Activated T-helper 1 cell treated with anti-CD3 and anti-CD28 coated beads, Interleukin-12 subunit alpha, Interleukin-12 subunit beta, Interleukin-2, Interleukin-4 antibody, amounts not matched to agents 30 ng/mL and 10 ng/mL and 1 ng/mL, durations not matched to agents 14 hours and 24 hours and 36 hours (primary cell): ENCODE measurements around the gene TTLL4. TPM values are rescaled to one million over a fixed set of nuclear protein-coding genes. Genes with fewer than 3 reads are reported as not detected.
"Not testable (repeated sequence)": the region's sequence is repeated elsewhere in the genome, so short reads cannot be mapped to it uniquely, and the experiment has no call there.

Source experiments
- DNase-seq: peaks from one replicate; pipeline ENCODE4 v3.0.0; 2021; ENCODE audit warnings: low spot score
- H3K27ac Mint-ChIP-seq: one replicate; pipeline ENCODE4 v1.8.0; 2021; ENCODE audit warnings: mild to moderate bottlenecking, mixed read lengths
- H3K27me3 Mint-ChIP-seq: one replicate; pipeline ENCODE4 v1.8.0; 2022; ENCODE audit warnings: mild to moderate bottlenecking, moderate library complexity, mixed read lengths; ENCODE audit not compliant: insufficient read depth
- H3K36me3 Mint-ChIP-seq: one replicate; pipeline ENCODE4 v1.8.0; 2021; ENCODE audit warnings: low read depth, mixed read lengths
- H3K4me1 Mint-ChIP-seq: one replicate; pipeline ENCODE4 v1.8.0; 2021; ENCODE audit warnings: low read depth, mixed read lengths
- H3K4me3 Mint-ChIP-seq: one replicate; pipeline ENCODE4 v1.8.0; 2021; ENCODE audit warnings: mild to moderate bottlenecking, moderate library complexity, mixed read lengths
- H3K9me3 Mint-ChIP-seq: one replicate; pipeline ENCODE4 v1.8.0; 2021; ENCODE audit warnings: mixed read lengths
- intact Hi-C: fragments of 100-400 bp; cut with micrococcal nuclease; formaldehyde crosslinking; loops from one replicate; pipeline ENCODE4 v1.15.1; 2024
- total RNA-seq: library from RNA; stranded (reverse); gene quantifications from 2 replicates; pipeline ENCODE4 v1.2.3, GENCODE V29; 2022

The TTLL4 gene
- total RNA-seq, 1 donor from 2014 or later = 78.3 TPM

- no peak overlapping the region for H3K4me3 Mint-ChIP-seq
- no peaks in the 10 kb centered on the region for H3K27me3 Mint-ChIP-seq
- DNase-seq = no peak
- no peak overlapping the region for H3K27ac Mint-ChIP-seq
- H3K4me1 Mint-ChIP-seq = no peaks in the 10 kb centered on the region
- peaks cover 20% of the 10 kb centered on the region for H3K36me3 Mint-ChIP-seq
- intact Hi-C loops = no loop called here
- H3K9me3 Mint-ChIP-seq = no peaks in the 10 kb centered on the region
Observed at GRCh38 chr2:218755567-218756404, 45.2 kb downstream of the TTLL4 start.

GRCh38 chr2:218756599-218757377 is 46.2 kb downstream of the TTLL4 start:
- Mint-ChIP-seq H3K9me3 (no peaks in the 10 kb centered on the region), H3K27ac (no peak overlapping the region), H3K4me1 (no peaks in the 10 kb centered on the region), H3K36me3 (peaks cover 18% of the 10 kb centered on the region), H3K27me3 (no peaks in the 10 kb centered on the region), H3K4me3 (no peak overlapping the region)
- intact Hi-C loops = no loop called here
- DNase-seq = no peak

GRCh38 chr2:218761795-218762194 is 51.2 kb downstream of the TTLL4 start:
- H3K4me3 Mint-ChIP-seq = no peak overlapping the region

GRCh38 chr2:218772759-218773158 is 62.1 kb downstream of the TTLL4 start:
- H3K36me3 Mint-ChIP-seq, H3K4me3 Mint-ChIP-seq, H3K4me1 Mint-ChIP-seq, H3K9me3 Mint-ChIP-seq, intact Hi-C loops, DNase-seq, H3K27ac Mint-ChIP-seq, H3K27me3 Mint-ChIP-seq: not testable (repeated sequence)

More at GRCh38 chr2:218761795-218762194, 51.2 kb downstream of the TTLL4 start:
- H3K9me3 Mint-ChIP-seq = no peaks in the 10 kb centered on the region
- H3K36me3 Mint-ChIP-seq = no peaks in the 10 kb centered on the region
- intact Hi-C loops = no loop called here
- no peak overlapping the region for H3K27ac Mint-ChIP-seq
- H3K4me1 Mint-ChIP-seq = no peaks in the 10 kb centered on the region
- no peaks in the 10 kb centered on the region for H3K27me3 Mint-ChIP-seq
- DNase-seq = no peak

- peaks cover 2% of the 10 kb centered on the region for H3K36me3 Mint-ChIP-seq
- H3K9me3 Mint-ChIP-seq = peaks cover 9% of the 10 kb centered on the region
- H3K4me1 Mint-ChIP-seq = no peaks in the 10 kb centered on the region
- peaks cover 5% of the 10 kb centered on the region for H3K27me3 Mint-ChIP-seq
- DNase-seq = no peak
- intact Hi-C loops = no loop called here
- H3K27ac Mint-ChIP-seq = no peak overlapping the region
- no peak overlapping the region for H3K4me3 Mint-ChIP-seq
Observed at GRCh38 chr2:218773881-218774280, 63.2 kb downstream of the TTLL4 start.

- Mint-ChIP-seq H3K4me3 (no peak overlapping the region), H3K27me3 (peaks cover 22% of the 10 kb centered on the region), H3K4me1 (peaks cover 5% of the 10 kb centered on the region), H3K27ac (no peak overlapping the region), H3K9me3 (peaks cover 9% of the 10 kb centered on the region), H3K36me3 (peaks cover 2% of the 10 kb centered on the region)
- DNase-seq = no peak
- intact Hi-C loops = no loop called here
Observed at GRCh38 chr2:218776488-218776887, 65.9 kb downstream of the TTLL4 start.

- no peak overlapping the region for H3K4me3 Mint-ChIP-seq
- peaks cover 26% of the 10 kb centered on the region for H3K27me3 Mint-ChIP-seq
- intact Hi-C loops = no loop called here
- no peak overlapping the region for H3K27ac Mint-ChIP-seq
- H3K36me3 Mint-ChIP-seq = peaks cover 3% of the 10 kb centered on the region
- peaks cover 6% of the 10 kb centered on the region for H3K4me1 Mint-ChIP-seq
- DNase-seq = no peak
- peaks cover 9% of the 10 kb centered on the region for H3K9me3 Mint-ChIP-seq
Observed at GRCh38 chr2:218777276-218777990, 66.8 kb downstream of the TTLL4 start.

- Mint-ChIP-seq H3K36me3 (peaks cover 4% of the 10 kb centered on the region), H3K27me3 (peaks cover 50% of the 10 kb centered on the region), H3K4me1 (peaks cover 6% of the 10 kb centered on the region), H3K9me3 (peaks cover 9% of the 10 kb centered on the region), H3K4me3 (no peak overlapping the region), H3K27ac (no peak overlapping the region)
- DNase-seq = no peak
- intact Hi-C loops = no loop called here
Observed at GRCh38 chr2:218780046-218780445, 69.4 kb downstream of the TTLL4 start.

- H3K27ac Mint-ChIP-seq = no peak overlapping the region
- DNase-seq = no peak
- peaks cover 3% of the 10 kb centered on the region for H3K36me3 Mint-ChIP-seq
- H3K4me3 Mint-ChIP-seq = no peak overlapping the region
- intact Hi-C loops = no loop called here
- peaks cover 59% of the 10 kb centered on the region for H3K27me3 Mint-ChIP-seq
- H3K9me3 Mint-ChIP-seq = peaks cover 8% of the 10 kb centered on the region
- H3K4me1 Mint-ChIP-seq = peaks cover 6% of the 10 kb centered on the region
Observed at GRCh38 chr2:218780851-218781690, 70.4 kb downstream of the TTLL4 start.

- Mint-ChIP-seq H3K4me3 (no peak within 1 kb of the TSS), H3K9me3 (peaks cover 5% of the 10 kb centered on the region), H3K27me3 (peaks cover 62% of the 10 kb centered on the region), H3K27ac (no peak within 1 kb of the TSS), H3K36me3 (peaks cover 2% of the 10 kb centered on the region), H3K4me1 (peaks cover 6% of the 10 kb centered on the region)
- intact Hi-C loops = no loop called here
- DNase-seq = no peak
Observed at GRCh38 chr2:218781691-218782527, 71.3 kb downstream of the TTLL4 start, which contains the start of gene CYP27A1. Gene CYP27A1 (plus strand): TSS chr2:218782147. CDS start chr2:218782183, 36 bp downstream.

GRCh38 chr2:218782528-218782844 is 71.9 kb downstream of the TTLL4 start:
- no peak overlapping the region for H3K27ac Mint-ChIP-seq
- peaks cover 2% of the 10 kb centered on the region for H3K36me3 Mint-ChIP-seq
- H3K4me3 Mint-ChIP-seq = no peak overlapping the region
- peaks cover 66% of the 10 kb centered on the region for H3K27me3 Mint-ChIP-seq
- no peak for DNase-seq
- intact Hi-C loops = no loop called here
- H3K9me3 Mint-ChIP-seq = no peaks in the 10 kb centered on the region
- peaks cover 6% of the 10 kb centered on the region for H3K4me1 Mint-ChIP-seq
